T-helper 17 cell (primary cell): Measurements from ENCODE around the gene ZKSCAN4. TPM values are rescaled to one million over a fixed set of nuclear protein-coding genes. Genes with fewer than 3 reads are reported as not detected.
A peak's percentile ranks its signal among the peaks of the same experiment; 100 is the strongest.

ENCODE experiments used
- ATAC-seq: fragments of 150-1000 bp; cut with Tn5 transposase; 2 replicates; pipeline ENCODE4 v1.10.0; 2021; ENCODE audit warnings: mild to moderate bottlenecking, moderate library complexity
- DNase-seq, 3 donors: peaks; one replicate each; pipeline versions ENCODE4 v3.0.0 to v3.0.0-alpha.2; 2020 to 2021
- H3K9me3 ChIP-seq: one replicate; pipeline ENCODE4 v1.7.0; 2013; ENCODE audit warnings: low read length, mild to moderate bottlenecking; ENCODE audit not compliant: control insufficient read depth, poor library complexity, severe bottlenecking
- H3K27ac Mint-ChIP-seq: one replicate; pipeline ENCODE4 v1.8.0; 2022; ENCODE audit warnings: mild to moderate bottlenecking, moderate library complexity, mixed read lengths
- H3K27me3 Mint-ChIP-seq: one replicate; pipeline ENCODE4 v1.8.0; 2022; ENCODE audit warnings: mixed read lengths
- H3K36me3 Mint-ChIP-seq: one replicate; pipeline ENCODE4 v1.8.0; 2022; ENCODE audit warnings: low read depth, mixed read lengths
- H3K4me1 Mint-ChIP-seq: one replicate; pipeline ENCODE4 v1.8.0; 2022; ENCODE audit warnings: mild to moderate bottlenecking, mixed read lengths
- H3K4me3 Mint-ChIP-seq: one replicate; pipeline ENCODE4 v1.8.0; 2022; ENCODE audit warnings: mild to moderate bottlenecking, moderate library complexity, mixed read lengths
- total RNA-seq, 4 donors: library from RNA in 2 of 4; stranded (reverse) in 2 of 4; gene quantifications; one replicate each; pipeline ENCODE4 v1.2.3 and lab custom pipeline; 2022 to 2026

ZKSCAN4 gene
- total RNA-seq, 2 donors from 2014 or later: 1.1 to 2.1 TPM

GRCh38 chr6:28211840-28212509 lies 40.1 kb downstream of the ZKSCAN4 start:
- H3K4me1 Mint-ChIP-seq: peaks cover 19% of the 10 kb centered on the region
- peaks cover 2% of the 10 kb centered on the region for H3K36me3 Mint-ChIP-seq
- no peak overlapping the region for H3K4me3 Mint-ChIP-seq
- H3K9me3 ChIP-seq: peaks cover 8% of the 10 kb centered on the region
- ATAC-seq: peak; percentile 32
- DNase-seq: no peak
- H3K27me3 Mint-ChIP-seq: peaks cover 94% of the 10 kb centered on the region
- no peak overlapping the region for H3K27ac Mint-ChIP-seq

- DNase-seq (no peak), ATAC-seq (no peak)
- no peak overlapping the region for H3K27ac Mint-ChIP-seq
- peaks cover 19% of the 10 kb centered on the region for H3K4me1 Mint-ChIP-seq
- H3K4me3 Mint-ChIP-seq: no peak overlapping the region
- peaks cover 88% of the 10 kb centered on the region for H3K27me3 Mint-ChIP-seq
- no peaks in the 10 kb centered on the region for H3K36me3 Mint-ChIP-seq
- peaks cover 16% of the 10 kb centered on the region for H3K9me3 ChIP-seq
Measured at GRCh38 chr6:28209753-28210535, 42.1 kb downstream of the ZKSCAN4 start.

GRCh38 chr6:28208111-28208659 lies 43.9 kb downstream of the ZKSCAN4 start:
- no peak for ATAC-seq
- DNase-seq: no peak
- no peak overlapping the region for H3K27ac Mint-ChIP-seq
- peaks cover 28% of the 10 kb centered on the region for H3K9me3 ChIP-seq
- no peak overlapping the region for H3K4me3 Mint-ChIP-seq
- H3K4me1 Mint-ChIP-seq: peaks cover 19% of the 10 kb centered on the region
- no peaks in the 10 kb centered on the region for H3K36me3 Mint-ChIP-seq
- H3K27me3 Mint-ChIP-seq: peaks cover 76% of the 10 kb centered on the region

- DNase-seq (no peak), ATAC-seq (peak; percentile 32)
- H3K9me3 ChIP-seq: peaks cover 28% of the 10 kb centered on the region
- Mint-ChIP-seq H3K27ac (no peak overlapping the region), H3K4me3 (peak overlapping the region; percentile 7), H3K36me3 (no peaks in the 10 kb centered on the region), H3K27me3 (peaks cover 70% of the 10 kb centered on the region), H3K4me1 (peaks cover 17% of the 10 kb centered on the region)
Measured at GRCh38 chr6:28207510-28208110, 44.5 kb downstream of the ZKSCAN4 start.

GRCh38 chr6:28206928-28207509 lies 45.0 kb downstream of the ZKSCAN4 start:
- H3K4me1 Mint-ChIP-seq: peaks cover 11% of the 10 kb centered on the region
- no peak overlapping the region for H3K27ac Mint-ChIP-seq
- ATAC-seq (no peak), DNase-seq (no peak)
- H3K9me3 ChIP-seq: peaks cover 28% of the 10 kb centered on the region
- H3K36me3 Mint-ChIP-seq: no peaks in the 10 kb centered on the region
- H3K27me3 Mint-ChIP-seq: peaks cover 64% of the 10 kb centered on the region
- H3K4me3 Mint-ChIP-seq: peak overlapping the region; percentile 3

GRCh38 chr6:28206527-28206926 lies 45.5 kb downstream of the ZKSCAN4 start:
- no peak overlapping the region for H3K4me3 Mint-ChIP-seq

GRCh38 chr6:28205879-28206278 lies 46.2 kb downstream of the ZKSCAN4 start:
- no peak overlapping the region for H3K27ac Mint-ChIP-seq
- H3K4me3 Mint-ChIP-seq: no peak overlapping the region
- ATAC-seq (no peak), DNase-seq (no peak)
- peaks cover 54% of the 10 kb centered on the region for H3K27me3 Mint-ChIP-seq
- no peaks in the 10 kb centered on the region for H3K36me3 Mint-ChIP-seq
- peaks cover 7% of the 10 kb centered on the region for H3K4me1 Mint-ChIP-seq
- peaks cover 28% of the 10 kb centered on the region for H3K9me3 ChIP-seq

More at GRCh38 chr6:28206527-28206926, 45.5 kb downstream of the ZKSCAN4 start:
- DNase-seq (no peak), ATAC-seq (no peak)
- Mint-ChIP-seq H3K4me1 (peaks cover 7% of the 10 kb centered on the region), H3K27ac (no peak overlapping the region), H3K27me3 (peaks cover 59% of the 10 kb centered on the region), H3K36me3 (no peaks in the 10 kb centered on the region)
- H3K9me3 ChIP-seq: peaks cover 28% of the 10 kb centered on the region

GRCh38 chr6:28203201-28203600 lies 48.9 kb downstream of the ZKSCAN4 start:
- no peak for ATAC-seq
- peaks cover 27% of the 10 kb centered on the region for H3K9me3 ChIP-seq
- no peak for DNase-seq
- Mint-ChIP-seq H3K36me3 (no peaks in the 10 kb centered on the region), H3K4me1 (peaks cover 7% of the 10 kb centered on the region), H3K4me3 (no peak overlapping the region), H3K27ac (no peak overlapping the region), H3K27me3 (peaks cover 47% of the 10 kb centered on the region)

- Mint-ChIP-seq H3K27ac (no peak overlapping the region), H3K27me3 (peaks cover 22% of the 10 kb centered on the region), H3K4me3 (no peak overlapping the region), H3K4me1 (no peaks in the 10 kb centered on the region), H3K36me3 (no peaks in the 10 kb centered on the region)
- DNase-seq (no peak), ATAC-seq (no peak)
- peaks cover 19% of the 10 kb centered on the region for H3K9me3 ChIP-seq
Measured at GRCh38 chr6:28200020-28200419, 52.0 kb downstream of the ZKSCAN4 start.

Other genes with a start within 250 kb of the ZKSCAN4 start
- gene ZNF165, start 171.7 kb downstream of the ZKSCAN4 start, total RNA-seq: 1 to 10 TPM; 4.7 to 5.4 TPM
- 1 to 10 TPM; 7.8 to 8.3 TPM for gene ZSCAN16, start 127.7 kb downstream of the ZKSCAN4 start, total RNA-seq
- 10 to 100 TPM; 20.2 to 24.6 TPM for gene ZKSCAN8, start 110.4 kb downstream of the ZKSCAN4 start, total RNA-seq
- gene ZSCAN9, start 27.0 kb downstream of the ZKSCAN4 start, total RNA-seq: 1 to 10 TPM; 1.6 to 1.9 TPM
- not detected for gene NKAPL, start 7.0 kb upstream of the ZKSCAN4 start, total RNA-seq
- 10 to 100 TPM in 1 of 2 donors, 1 to 10 TPM in 1; 7.3 to 14.9 TPM for gene ZSCAN26, start 14.9 kb upstream of the ZKSCAN4 start, total RNA-seq
- gene PGBD1, start 29.3 kb upstream of the ZKSCAN4 start, total RNA-seq: 1 to 10 TPM; 1.1 to 1.3 TPM
- under 1 TPM; 0.77 to 0.86 TPM for gene ZSCAN31, start 83.9 kb upstream of the ZKSCAN4 start, total RNA-seq
- 1 to 10 TPM; 2.0 to 3.9 TPM for gene ZKSCAN3, start 97.7 kb upstream of the ZKSCAN4 start, total RNA-seq
- 1 to 10 TPM; 2.9 TPM for gene ZSCAN12, start 147.5 kb upstream of the ZKSCAN4 start, total RNA-seq
- under 1 TPM; 0.12 to 0.52 TPM for gene ZSCAN23, start 191.2 kb upstream of the ZKSCAN4 start, total RNA-seq